GM19324 (cell line): ENCODE results near the gene ROR1.

Source experiments
- ATAC-seq: cut with Tn5 transposase; IDR thresholded peaks from one replicate; pipeline ENCODE4 v1.9.1; 2021; ENCODE audit warnings: mild to moderate bottlenecking, moderate library complexity; ENCODE audit not compliant: unreplicated experiment, low FRiP score

Gene ROR1

GRCh38 chr1:63955370-63956145 is 181.7 kb downstream of the ROR1 start:
- ATAC-seq, result no peak

- ATAC-seq, result no peak
Measured at GRCh38 chr1:63958556-63958955, 184.7 kb downstream of the ROR1 start.

- no peak for ATAC-seq
Measured at GRCh38 chr1:63960326-63960725, 186.5 kb downstream of the ROR1 start.

GRCh38 chr1:63966016-63966415 is 192.2 kb downstream of the ROR1 start:
- no peak for ATAC-seq

- ATAC-seq, result no peak
Measured at GRCh38 chr1:63967901-63968300, 194.1 kb downstream of the ROR1 start.

GRCh38 chr1:63968663-63969440 is 195.0 kb downstream of the ROR1 start:
- no peak for ATAC-seq

- ATAC-seq, result no peak
Measured at GRCh38 chr1:63969441-63969901, 195.7 kb downstream of the ROR1 start.

- ATAC-seq, result no peak
Measured at GRCh38 chr1:63971557-63971956, 197.7 kb downstream of the ROR1 start.

- no peak for ATAC-seq
Measured at GRCh38 chr1:63973005-63973419, 199.2 kb downstream of the ROR1 start.

GRCh38 chr1:63974966-63975365 is 201.1 kb downstream of the ROR1 start:
- no peak for ATAC-seq

GRCh38 chr1:63975481-63975880 is 201.7 kb downstream of the ROR1 start:
- no peak for ATAC-seq

- no peak for ATAC-seq
Measured at GRCh38 chr1:63976006-63976405, 202.2 kb downstream of the ROR1 start.

GRCh38 chr1:63977466-63977865 is 203.6 kb downstream of the ROR1 start:
- ATAC-seq, result no peak

GRCh38 chr1:63980740-63981407 is 207.1 kb downstream of the ROR1 start:
- no peak for ATAC-seq

GRCh38 chr1:63981408-63981773 is 207.6 kb downstream of the ROR1 start:
- ATAC-seq, result no peak

- no peak for ATAC-seq
Measured at GRCh38 chr1:63982201-63982600, 208.4 kb downstream of the ROR1 start.

GRCh38 chr1:63983391-63984256 is 209.8 kb downstream of the ROR1 start:
- no peak for ATAC-seq

- ATAC-seq, result no peak
Measured at GRCh38 chr1:63984257-63984929, 210.6 kb downstream of the ROR1 start.

GRCh38 chr1:63984930-63985290 is 211.1 kb downstream of the ROR1 start:
- ATAC-seq, result no peak
